ENCODE data around the gene CIROP.

DNA sequence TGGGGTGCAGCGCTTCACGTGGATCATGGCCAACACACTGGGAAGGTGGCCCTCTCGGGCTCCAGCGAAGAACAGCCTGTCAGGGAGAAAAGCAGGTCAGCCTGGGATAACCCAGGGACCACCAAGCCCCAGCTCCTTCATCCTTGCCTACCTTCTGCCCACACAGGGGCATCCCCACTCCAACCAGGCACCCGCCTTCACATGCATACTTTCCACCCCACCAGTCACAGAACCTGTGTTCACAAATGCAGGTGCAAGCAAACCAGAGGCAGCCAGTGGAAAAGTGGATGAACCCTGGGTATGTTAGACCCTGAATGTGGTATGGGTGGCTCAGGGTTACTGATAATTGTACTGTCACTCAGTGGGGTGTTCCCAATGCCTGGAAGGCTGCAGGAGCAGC is 26.7 kb upstream of the CIROP start:
- TF ChIP-seq, protein P1, sequence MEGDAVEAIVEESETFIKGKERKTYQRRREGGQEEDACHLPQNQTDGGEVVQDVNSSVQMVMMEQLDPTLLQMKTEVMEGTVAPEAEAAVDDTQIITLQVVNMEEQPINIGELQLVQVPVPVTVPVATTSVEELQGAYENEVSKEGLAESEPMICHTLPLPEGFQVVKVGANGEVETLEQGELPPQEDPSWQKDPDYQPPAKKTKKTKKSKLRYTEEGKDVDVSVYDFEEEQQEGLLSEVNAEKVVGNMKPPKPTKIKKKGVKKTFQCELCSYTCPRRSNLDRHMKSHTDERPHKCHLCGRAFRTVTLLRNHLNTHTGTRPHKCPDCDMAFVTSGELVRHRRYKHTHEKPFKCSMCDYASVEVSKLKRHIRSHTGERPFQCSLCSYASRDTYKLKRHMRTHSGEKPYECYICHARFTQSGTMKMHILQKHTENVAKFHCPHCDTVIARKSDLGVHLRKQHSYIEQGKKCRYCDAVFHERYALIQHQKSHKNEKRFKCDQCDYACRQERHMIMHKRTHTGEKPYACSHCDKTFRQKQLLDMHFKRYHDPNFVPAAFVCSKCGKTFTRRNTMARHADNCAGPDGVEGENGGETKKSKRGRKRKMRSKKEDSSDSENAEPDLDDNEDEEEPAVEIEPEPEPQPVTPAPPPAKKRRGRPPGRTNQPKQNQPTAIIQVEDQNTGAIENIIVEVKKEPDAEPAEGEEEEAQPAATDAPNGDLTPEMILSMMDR (IDR thresholded peaks at IDR 0.05) = no peak
- no peak for TF ChIP-seq POLR2A (IDR thresholded peaks at IDR 0.05)

Data from Peyer's patch (tissue), 4 donors.